Right ventricle myocardium superior (tissue), 1 donor: Measurements from ENCODE around the gene TSPAN5. TPM values are rescaled to one million over a fixed set of nuclear protein-coding genes. Genes with fewer than 3 reads are reported as not detected.
"Not testable (repeated sequence)": the region's sequence is repeated elsewhere in the genome, so short reads cannot be mapped to it uniquely, and the experiment has no call there.

ENCODE experiments used
- ATAC-seq: fragments of 200-7000 bp; cut with Tn5 transposase; one replicate; pipeline ENCODE4 v1.9.1; 2020; ENCODE audit warnings: mild to moderate bottlenecking; ENCODE audit not compliant: poor library complexity
- DNase-seq: peaks from one replicate; pipeline ENCODE4 v3.0.0-alpha.2; 2020
- intact Hi-C: fragments of 100-400 bp; cut with DNase I; formaldehyde crosslinking; loops from one replicate; pipeline ENCODE4 v1.11.2; 2022
- total RNA-seq: library from RNA; stranded (reverse); fragmentation: NEBNext Ultra II Directional; extraction: Animal tissue kit (Norgen Biotek cat#: 25700); gene quantifications from one replicate; pipeline ENCODE4 v1.2.1, GENCODE V29; 2021
- donor health status: DM: no; HTN: yes; CAD: no; lungs with severe emphysema.

TSPAN5 gene
- total RNA-seq, 1 donor from 2014 or later, result 1.6 TPM

GRCh38 chr4:98540803-98541202 is 117.6 kb downstream of the TSPAN5 start:
- intact Hi-C loops, result no loop called here
- DNase-seq (no peak), ATAC-seq (no peak)

- no peak for DNase-seq
- intact Hi-C loops, result no loop called here
- no peak for ATAC-seq
Observed at GRCh38 chr4:98539741-98540140, 118.7 kb downstream of the TSPAN5 start.

GRCh38 chr4:98539299-98539698 is 119.1 kb downstream of the TSPAN5 start:
- DNase-seq (no peak), ATAC-seq (no peak)
- intact Hi-C loops, result no loop called here

- intact Hi-C loops, result no loop called here
- DNase-seq (no peak), ATAC-seq (no peak)
Observed at GRCh38 chr4:98536631-98537030, 121.8 kb downstream of the TSPAN5 start.

- DNase-seq, intact Hi-C loops, ATAC-seq: not testable (repeated sequence)
Observed at GRCh38 chr4:98534146-98534545, 124.3 kb downstream of the TSPAN5 start.

- no peak for DNase-seq
- intact Hi-C loops, result no loop called here
- ATAC-seq, result no peak
Observed at GRCh38 chr4:98530572-98530971, 127.8 kb downstream of the TSPAN5 start.

- intact Hi-C loops, result no loop called here
- DNase-seq (no peak), ATAC-seq (no peak)
Observed at GRCh38 chr4:98529970-98530569, 128.3 kb downstream of the TSPAN5 start.

- ATAC-seq, result no peak
- DNase-seq, result no peak
- intact Hi-C loops, result no loop called here
Observed at GRCh38 chr4:98528882-98529281, 129.5 kb downstream of the TSPAN5 start.

- intact Hi-C loops, result no loop called here
- peak; percentile 83 for ATAC-seq
- DNase-seq, result no peak
Observed at GRCh38 chr4:98527534-98528269, 130.7 kb downstream of the TSPAN5 start.

GRCh38 chr4:98524230-98524629 is 134.2 kb downstream of the TSPAN5 start:
- ATAC-seq, result no peak
- no peak for DNase-seq
- intact Hi-C loops, result no loop called here

GRCh38 chr4:98522636-98523395 is 135.6 kb downstream of the TSPAN5 start:
- DNase-seq, result no peak
- no peak for ATAC-seq
- intact Hi-C loops, result no loop called here

GRCh38 chr4:98522062-98522461 is 136.3 kb downstream of the TSPAN5 start:
- DNase-seq, result no peak
- intact Hi-C loops, result no loop called here
- ATAC-seq, result no peak

GRCh38 chr4:98521486-98521885 is 136.9 kb downstream of the TSPAN5 start:
- ATAC-seq (peak; percentile 81), DNase-seq (no peak)
- intact Hi-C loops, result no loop called here

- DNase-seq (no peak), ATAC-seq (no peak)
- intact Hi-C loops, result no loop called here
Observed at GRCh38 chr4:98519268-98519977, 139.0 kb downstream of the TSPAN5 start.

- ATAC-seq (no peak), DNase-seq (no peak)
- intact Hi-C loops, result no loop called here
Observed at GRCh38 chr4:98518559-98519267, 139.7 kb downstream of the TSPAN5 start.

GRCh38 chr4:98517218-98518021 is 141.0 kb downstream of the TSPAN5 start:
- ATAC-seq (no peak), DNase-seq (no peak)
- intact Hi-C loops, result no loop called here

GRCh38 chr4:98516441-98517217 is 141.8 kb downstream of the TSPAN5 start:
- ATAC-seq (no peak), DNase-seq (no peak)
- intact Hi-C loops, result no loop called here
